ENCODE results near the gene TRDN.

TRDN gene

GRCh38 chr6:123636782-123637181 lies at the start of gene TRDN:
Gene TRDN, minus strand, starts transcription at chr6:123636950. Its CDS starts 175 bp downstream, at chr6:123636775.
- DNase-seq: no peak

- DNase-seq: no peak
Measured at GRCh38 chr6:123681957-123682462, 45.3 kb upstream of the TRDN start.

GRCh38 chr6:123677897-123678296 lies 41.1 kb upstream of the TRDN start:
- DNase-seq: no peak

- DNase-seq: no peak
Measured at GRCh38 chr6:123676793-123677192, 40.0 kb upstream of the TRDN start.

- DNase-seq: no peak
Measured at GRCh38 chr6:123668965-123669591, 32.3 kb upstream of the TRDN start.

- DNase-seq: no peak
Measured at GRCh38 chr6:123668063-123668462, 31.3 kb upstream of the TRDN start.

GRCh38 chr6:123663436-123663835 lies 26.7 kb upstream of the TRDN start:
- no peak for DNase-seq

GRCh38 chr6:123662757-123663156 lies 26.0 kb upstream of the TRDN start:
- no peak for DNase-seq

- DNase-seq: no peak
Measured at GRCh38 chr6:123661105-123661891, 24.5 kb upstream of the TRDN start.

- no peak for DNase-seq
Measured at GRCh38 chr6:123659960-123660748, 23.4 kb upstream of the TRDN start.

GRCh38 chr6:123658848-123659247 lies 22.1 kb upstream of the TRDN start:
- DNase-seq: no peak

GRCh38 chr6:123655521-123656306 lies 19.0 kb upstream of the TRDN start:
- no peak for DNase-seq

GRCh38 chr6:123648723-123649122 lies 12.0 kb upstream of the TRDN start:
- DNase-seq: no peak

GRCh38 chr6:123648020-123648580 lies 11.3 kb upstream of the TRDN start:
- DNase-seq: no peak

- no peak for DNase-seq
Measured at GRCh38 chr6:123641497-123641896, 4.7 kb upstream of the TRDN start.

- DNase-seq: no peak
Measured at GRCh38 chr6:123640567-123641187, 3.9 kb upstream of the TRDN start.

- no peak for DNase-seq
Measured at GRCh38 chr6:123638865-123639264, 2.1 kb upstream of the TRDN start.

- DNase-seq: no peak
Measured at GRCh38 chr6:123636282-123636681, 468 bp downstream of the TRDN start.

GRCh38 chr6:123635567-123635966 lies 1.2 kb downstream of the TRDN start:
- DNase-seq: no peak

- no peak for DNase-seq
Measured at GRCh38 chr6:123635144-123635543, 1.6 kb downstream of the TRDN start.

GRCh38 chr6:123632641-123633040 lies 4.1 kb downstream of the TRDN start:
- no peak for DNase-seq

Measured in NCI-H187 (cell line).